HuH-7.5 (cell line): ENCODE data around the gene INTS7.
A peak's percentile ranks its signal among the peaks of the same experiment; 100 is the strongest.
"Not testable (repeated sequence)": the region's sequence is repeated elsewhere in the genome, so short reads cannot be mapped to it uniquely, and the experiment has no call there.

Experiments
- DNase-seq: peaks from one replicate; pipeline ENCODE4 v3.0.0; 2011; ENCODE audit warnings: low spot score

Gene INTS7

DNA sequence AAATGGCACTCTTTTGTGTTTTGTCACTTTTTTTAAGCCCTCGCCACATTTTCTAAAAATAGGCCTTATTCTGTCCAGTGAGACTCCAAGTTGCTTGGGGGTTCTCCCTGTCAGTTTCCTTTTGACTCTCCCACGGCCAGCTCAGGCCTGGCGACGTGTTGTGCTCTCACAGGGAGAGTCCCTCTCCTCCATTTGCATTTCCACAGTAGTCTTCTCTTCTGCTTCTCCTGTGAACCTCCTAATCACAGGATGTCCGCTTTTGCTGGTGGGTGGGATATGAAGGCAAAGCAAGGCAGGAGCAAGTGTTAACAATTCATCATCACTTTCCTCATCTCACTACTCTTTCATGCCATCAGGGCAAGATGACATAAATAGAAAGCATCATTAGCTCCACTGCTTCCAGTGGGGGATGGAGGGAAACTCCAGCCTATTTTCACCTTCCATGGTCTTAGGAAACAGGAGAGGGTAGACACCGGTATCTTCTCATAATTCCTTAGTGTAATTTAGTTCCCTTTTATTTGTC lies 99.8 kb downstream of the INTS7 start:
- DNase-seq: no peak

DNA sequence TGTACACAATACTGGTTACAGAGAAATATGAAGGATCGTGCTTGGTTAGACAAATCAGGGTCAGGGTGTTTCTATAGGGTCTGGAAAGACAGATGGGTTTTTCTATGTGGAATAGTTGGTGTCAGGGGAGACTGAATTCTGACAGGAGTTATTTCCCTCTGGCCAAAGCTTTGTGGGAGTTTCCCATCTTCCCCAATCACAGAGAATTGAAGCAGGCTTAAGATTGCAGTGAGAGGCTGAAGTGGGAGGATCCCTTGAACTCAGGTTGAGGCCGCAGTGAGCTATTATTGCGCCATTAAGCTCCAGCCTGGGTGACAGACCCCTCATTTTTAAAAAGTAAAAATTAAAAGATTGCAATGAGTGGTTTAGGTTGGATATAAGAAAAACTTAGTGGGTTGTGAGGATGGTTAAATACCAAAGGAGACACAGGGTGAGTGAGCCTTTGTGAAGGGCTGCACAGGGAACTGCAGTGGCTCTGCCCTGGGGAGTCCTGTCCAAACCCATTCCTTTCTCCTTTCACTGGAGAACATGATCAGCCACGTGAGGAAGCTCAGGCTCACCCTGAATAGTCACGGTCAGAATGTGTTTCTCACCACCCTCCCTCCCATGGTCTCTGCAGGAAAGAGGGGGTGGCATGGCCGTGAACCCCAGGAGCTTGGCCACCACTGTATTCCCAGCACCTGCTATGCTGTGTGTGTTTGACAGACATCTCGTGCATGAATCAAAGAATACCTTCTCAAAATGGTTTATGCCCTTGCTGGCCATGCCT lies 101.2 kb downstream of the INTS7 start:
- no peak for DNase-seq

DNA sequence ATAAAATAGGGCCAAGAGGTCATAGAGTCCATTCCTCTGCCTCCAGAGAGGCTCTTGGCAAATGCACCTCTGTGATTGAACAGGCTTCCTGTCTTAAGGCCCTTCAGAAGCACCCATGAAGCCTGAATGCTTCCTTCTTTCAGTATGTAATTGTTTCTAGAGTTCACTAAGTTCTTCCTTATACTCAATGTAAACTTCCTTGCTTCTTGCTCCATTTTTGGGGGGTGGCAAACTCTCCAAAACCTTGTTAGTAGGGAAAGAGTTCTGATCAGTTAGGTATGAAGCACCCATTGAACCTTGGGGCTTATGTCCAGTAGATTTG lies 102.5 kb downstream of the INTS7 start:
- no peak for DNase-seq

DNA sequence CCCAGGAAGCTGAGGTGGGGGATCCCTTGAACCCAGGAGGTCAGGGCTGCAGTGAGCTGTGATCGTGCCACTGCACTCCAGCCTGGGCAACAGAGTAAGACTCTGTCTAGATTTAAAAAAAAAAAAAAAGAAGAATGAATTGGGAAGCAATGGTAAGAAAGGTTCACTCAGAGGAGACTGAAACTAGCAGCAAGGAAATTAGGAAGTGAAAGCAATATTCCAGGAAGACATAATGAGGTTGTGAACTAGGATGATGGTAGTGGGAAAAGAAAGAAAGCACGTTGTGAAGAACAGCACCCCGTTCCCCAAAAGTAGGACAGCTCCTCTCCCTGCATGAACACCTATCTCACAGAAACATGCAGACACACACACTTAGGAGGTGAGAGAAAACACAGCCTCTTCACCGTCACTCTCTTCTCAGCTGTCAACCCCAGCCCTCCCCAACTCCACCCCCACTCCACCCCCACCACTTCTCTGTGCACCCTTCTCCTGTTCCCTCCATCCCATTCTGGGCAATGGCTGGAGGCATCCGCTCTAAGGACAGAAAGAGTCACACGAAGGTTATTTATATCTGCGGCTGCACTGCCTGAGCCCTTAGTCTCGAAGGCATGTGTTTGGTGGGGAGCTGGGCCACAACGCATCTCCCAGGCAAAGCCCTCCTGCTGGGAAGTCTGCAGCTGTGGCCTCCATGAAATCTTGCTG lies 103.0 kb downstream of the INTS7 start:
- no peak for DNase-seq

DNA sequence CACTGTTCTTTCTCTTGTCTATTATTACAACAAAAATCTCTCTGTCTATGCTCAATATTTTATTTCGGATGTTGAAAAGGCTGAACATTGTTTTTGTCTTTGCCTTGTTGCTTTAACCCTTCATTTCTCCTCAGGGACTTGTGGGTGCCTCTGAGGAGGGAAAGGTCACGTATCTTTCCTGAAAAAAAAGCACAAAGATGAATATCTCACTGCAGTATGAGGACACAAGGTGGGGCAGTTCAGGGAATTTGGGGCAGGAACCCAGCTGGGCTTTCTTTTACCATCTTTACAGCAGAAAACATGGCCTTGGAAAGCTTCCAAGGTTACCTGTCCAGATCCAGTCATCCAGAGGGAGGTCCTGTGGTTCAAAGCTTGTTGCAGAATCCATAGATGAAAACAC lies 105.7 kb downstream of the INTS7 start:
- no peak for DNase-seq

DNA sequence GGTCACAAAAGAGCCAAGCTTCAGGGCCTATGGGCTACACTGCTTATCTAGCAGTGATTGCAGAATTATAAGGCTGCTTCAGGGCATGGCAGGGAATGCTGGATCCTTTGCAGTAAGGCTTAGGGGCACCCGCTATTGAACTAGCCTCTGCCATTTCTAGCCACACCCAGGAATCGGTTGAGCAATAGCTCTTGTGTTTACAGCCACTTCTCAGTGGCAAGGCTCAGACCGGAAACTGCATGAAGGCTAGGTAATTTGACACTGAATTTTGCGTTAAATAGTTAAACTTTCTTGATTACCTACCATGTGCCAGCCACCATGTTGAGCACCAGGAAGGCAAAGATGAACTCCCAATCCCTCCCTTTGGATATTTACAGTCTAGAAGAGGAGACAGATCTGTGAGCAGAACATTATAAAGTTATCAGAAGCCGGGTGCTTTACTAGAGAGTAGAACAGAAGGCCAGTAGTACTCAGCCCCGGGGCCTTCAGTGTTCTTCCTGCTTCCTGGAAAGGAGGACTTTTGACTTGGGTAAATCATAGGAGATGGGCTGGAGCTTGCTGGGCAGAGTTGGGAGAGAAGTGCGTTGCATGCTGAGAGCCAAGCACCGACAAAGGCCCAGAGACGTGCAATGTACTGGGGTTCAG lies 106.2 kb downstream of the INTS7 start:
- DNase-seq: peak; percentile 45

DNA sequence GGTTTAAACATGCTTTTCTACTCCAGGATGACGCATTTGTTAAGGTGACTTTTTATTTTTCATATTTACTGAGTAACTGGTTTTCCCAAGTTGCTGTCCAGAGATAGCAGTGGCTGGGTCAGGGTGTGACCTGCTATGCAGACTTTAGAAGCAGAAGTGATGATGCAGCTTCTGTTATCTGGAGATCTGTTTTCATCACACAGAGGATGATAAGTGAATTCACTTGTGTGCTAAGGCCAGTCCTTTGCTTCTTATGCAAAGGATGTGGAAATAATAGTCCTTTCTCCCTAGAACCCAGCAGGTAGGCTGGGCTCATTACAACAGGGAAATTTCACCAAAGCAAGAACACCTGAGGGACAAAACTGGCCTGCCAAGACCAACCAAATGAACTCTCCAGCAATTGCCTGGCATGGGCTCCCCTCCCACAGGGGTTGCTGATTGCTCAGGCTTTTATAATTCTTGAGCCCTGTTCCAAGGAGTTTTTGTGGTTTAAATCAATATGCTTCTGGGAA lies 107.0 kb downstream of the INTS7 start:
- DNase-seq: no peak

DNA sequence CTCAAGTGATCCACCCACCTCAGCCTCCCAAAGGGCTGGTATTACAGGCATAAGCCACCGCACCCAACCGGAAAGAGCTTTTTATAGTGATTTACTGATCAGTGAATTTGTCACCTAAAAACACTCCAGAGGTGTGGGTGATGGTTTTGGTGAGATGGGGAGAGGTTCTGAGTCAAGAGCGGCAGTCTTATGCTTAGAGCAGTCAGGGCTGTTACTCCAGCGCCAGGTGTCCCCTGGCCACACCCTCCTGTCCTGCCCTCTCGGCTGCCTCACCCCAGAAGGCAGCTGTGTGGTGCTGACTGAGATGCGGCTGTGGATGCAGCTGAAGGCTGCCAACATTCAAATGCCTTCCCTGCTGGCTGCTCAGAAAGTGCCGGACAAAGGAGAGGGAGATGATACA lies 110.3 kb downstream of the INTS7 start:
- DNase-seq: no peak

DNA sequence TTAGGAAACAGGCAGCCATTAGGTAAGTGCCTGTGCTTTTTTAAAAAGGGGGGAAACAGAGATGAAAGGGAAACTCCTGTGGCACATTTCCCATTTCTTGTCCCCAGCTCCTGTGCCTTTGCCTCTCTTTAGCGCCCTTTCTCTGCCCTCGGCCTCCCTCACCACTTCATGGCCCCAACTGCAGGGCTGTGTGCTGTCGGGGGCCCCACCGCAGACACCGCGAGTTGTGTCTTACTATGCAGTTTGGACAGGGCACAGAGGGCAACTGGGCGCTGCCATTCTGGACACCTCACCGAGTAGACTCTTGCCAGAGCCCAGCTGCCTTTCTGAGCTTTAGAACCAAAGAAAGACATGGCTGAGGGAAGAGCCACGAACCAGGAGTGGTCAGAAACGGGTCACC lies 111.1 kb downstream of the INTS7 start:
- no peak for DNase-seq

DNA sequence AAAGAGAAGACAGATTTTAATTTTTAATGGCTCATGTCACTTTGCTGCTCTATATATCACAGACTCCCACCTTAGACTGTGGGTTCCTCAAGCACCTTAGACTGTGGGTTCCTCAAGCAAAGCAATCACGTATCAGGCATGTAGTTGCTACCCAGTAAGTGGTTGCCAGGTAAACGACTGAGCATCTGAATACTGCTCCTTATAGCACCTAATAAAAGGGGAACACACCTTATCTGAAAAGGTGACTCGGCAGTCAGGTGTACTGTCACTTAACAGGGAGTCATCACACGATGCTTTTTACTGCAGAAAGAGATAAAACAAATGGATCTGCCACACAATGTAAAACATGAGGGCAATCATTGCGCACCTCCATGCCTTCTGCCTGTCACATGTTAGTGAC lies 112.3 kb downstream of the INTS7 start:
- no peak for DNase-seq

DNA sequence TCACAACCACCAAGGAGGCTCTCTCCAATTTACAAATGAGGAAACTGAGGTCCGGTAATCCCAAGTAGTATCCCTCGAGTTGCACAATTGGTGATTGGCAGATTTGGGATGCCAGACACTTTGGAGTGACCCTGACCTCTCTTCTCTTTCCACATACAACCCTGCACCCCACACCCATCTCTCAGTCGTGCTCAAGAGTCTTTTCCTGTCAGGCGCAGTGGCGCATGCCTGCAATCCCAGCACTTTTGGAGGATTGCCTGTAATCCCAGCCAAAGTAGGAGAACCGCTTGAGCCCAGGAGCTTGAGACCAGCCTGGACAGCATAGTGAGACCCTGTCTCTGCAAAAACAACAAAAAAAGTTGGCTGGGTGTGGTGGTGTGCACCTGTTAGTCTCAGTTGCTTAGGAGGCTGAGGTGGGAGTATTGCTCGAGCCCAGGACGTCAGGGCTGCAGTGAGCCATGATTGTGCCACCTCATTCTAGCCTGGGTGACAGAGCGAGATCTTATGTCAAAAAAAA lies 113.7 kb downstream of the INTS7 start:
- DNase-seq: no peak

DNA sequence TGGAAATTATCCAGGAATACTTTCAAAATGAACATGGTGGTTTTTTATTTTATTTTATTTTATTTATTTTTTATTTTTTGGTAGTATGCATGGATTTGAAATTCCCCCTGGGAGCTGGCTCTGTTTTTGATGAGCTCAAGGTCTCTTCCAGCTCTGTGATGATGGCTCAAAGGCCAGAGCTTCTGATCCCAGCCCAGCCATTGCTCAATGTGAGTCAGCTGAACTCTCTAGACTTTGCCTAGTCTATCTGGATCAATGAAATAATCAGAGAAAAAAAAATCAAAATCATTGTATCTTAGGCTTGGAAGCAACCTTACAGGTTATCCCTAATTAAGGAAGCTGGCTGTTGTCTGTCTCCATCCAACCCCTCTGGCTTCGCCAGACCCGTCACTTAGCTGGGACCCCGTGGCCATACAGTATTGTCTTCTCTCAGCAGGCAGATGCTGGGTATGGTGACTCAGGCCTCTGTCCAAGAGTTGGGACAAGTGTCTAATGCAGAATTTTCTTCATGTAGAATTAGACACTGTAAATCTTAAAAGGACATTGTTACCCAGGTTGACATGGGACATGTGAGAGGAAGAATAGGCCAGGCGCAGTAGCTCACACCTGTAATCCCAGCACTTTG lies 114.6 kb downstream of the INTS7 start:
- no peak for DNase-seq

DNA sequence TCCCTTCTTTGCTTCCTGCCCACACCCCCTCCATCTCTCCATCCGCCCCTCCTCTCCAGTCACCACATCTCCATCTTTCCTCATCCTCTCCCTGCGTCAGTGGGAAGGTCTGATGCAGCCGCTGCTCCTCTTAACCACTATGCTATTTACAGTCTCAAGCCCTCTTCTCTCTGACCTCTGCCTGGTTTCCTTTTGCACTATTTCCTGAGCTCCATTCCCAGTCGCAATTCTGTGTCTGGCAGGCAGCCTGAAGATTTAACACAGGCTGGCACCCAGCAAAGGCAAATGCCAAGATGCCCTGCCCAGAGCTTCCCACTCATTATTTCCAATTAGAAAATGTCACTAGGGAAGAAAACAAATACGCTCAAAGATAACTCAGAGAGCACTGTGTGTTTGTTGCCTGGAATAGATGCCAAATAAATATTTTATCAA lies 115.2 kb downstream of the INTS7 start:
- DNase-seq: no peak

DNA sequence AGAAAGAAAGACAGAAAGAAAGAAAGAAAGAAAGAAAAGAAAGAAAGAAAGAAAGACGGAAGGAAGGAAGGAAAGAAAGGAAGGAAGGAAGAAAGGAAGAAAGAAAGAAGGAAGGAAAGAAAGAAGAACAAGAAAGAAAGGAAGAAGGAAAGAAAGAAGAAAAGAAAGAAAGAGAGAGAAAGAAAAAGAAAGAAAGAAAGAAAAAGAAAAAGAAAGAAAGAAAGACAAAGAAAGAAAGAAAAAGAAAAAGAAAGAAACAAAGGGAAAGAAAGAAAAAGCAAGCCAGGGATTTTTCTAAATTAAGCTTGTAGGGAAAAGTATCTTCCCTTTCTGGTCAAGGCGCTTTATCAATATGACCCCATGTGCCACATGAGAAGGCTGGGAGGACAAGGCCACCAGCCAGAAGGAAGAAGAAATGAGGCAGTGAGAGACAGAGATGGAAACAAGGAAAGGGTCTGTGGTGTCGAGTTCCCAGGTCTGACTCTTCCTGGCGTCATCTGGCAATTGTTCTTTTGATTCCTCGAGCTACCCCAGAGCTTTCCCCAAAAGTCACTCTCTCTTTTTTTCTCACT lies 116.4 kb downstream of the INTS7 start:
- DNase-seq: no peak

DNA sequence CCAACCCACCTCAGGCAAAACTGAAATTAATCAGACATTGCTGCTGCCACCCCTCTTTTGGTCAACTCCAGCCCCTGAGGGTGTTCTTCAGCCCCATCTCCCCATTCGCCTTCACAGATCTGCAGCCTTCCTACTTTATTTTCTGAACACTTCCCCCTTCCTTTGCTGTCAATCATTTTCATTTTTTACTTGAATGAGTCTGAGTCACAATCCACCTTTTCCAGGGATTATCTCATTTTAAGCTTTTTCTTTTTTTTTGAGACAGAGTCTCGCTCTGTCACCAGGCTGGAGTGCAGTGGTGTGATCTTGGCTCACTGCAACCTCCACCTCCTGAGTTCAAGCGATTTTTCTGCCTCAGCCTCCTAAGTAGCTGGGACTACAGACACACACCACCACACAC lies 118.9 kb downstream of the INTS7 start:
- not testable (repeated sequence) for DNase-seq

DNA sequence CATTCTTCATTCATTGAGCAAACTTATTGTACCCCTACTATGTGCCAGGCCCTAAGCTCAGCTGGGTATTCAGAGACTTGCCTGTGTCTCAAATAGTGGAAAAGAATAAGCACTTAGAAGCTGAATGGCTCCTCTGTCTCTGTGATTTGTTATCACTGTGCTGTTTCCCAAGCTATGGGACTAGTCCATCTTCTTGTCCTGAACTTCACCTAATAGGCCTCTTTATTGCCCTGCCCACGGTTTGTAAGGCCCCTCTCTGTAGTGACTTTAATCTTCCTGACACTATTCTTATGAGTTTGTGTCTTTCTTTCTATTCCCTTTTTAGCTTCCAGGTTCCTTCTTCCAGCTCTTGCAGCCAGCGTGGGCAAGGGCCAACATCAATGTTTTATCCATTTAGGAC lies 119.4 kb downstream of the INTS7 start:
- no peak for DNase-seq

DNA sequence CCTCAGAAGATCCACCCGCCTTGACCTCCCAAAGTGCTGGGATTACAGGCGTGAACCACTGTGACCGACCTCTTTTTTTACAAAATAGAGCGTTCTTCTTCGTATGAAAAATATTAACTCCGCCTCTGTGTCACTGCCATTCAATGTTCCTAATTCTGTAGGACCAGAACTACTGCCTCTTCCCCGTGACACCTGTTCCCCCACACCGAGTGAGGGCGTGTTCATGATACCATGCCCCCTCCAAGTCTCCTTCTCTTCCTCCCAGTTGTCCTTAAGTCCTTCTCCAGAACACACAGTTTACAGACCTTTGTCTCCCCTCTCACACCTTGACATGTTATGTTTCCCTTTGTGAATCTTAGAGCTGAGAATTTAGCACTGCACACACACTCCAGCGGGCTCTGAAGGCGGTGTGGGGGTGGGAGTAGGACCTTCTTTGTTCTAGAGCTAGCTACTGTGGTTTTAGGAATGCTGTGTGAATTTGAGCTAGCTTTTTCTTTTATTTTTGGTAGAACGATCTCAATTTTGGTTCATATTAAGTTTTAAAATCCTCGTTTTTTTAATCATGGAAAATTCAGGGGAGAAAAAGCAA lies 122.4 kb downstream of the INTS7 start:
- no peak for DNase-seq

DNA sequence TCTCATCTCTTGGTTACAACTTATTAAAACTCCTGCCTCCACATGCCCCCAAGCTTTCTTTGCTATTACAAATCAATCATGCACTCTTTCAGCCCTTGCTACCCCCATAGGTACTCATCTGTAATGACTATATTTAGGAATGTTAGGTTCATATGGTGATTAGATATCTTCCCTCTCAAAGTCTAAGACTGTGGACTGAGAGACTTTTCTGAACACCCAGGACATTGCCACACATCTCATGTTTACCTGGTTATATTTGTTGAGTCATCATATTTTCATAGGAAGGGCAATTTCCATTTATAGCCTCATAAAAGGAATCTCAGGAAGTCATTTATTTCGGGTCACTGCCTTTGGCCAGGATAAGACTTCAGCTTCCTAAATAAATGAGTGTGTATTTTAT lies 123.3 kb downstream of the INTS7 start:
- DNase-seq: no peak

DNA sequence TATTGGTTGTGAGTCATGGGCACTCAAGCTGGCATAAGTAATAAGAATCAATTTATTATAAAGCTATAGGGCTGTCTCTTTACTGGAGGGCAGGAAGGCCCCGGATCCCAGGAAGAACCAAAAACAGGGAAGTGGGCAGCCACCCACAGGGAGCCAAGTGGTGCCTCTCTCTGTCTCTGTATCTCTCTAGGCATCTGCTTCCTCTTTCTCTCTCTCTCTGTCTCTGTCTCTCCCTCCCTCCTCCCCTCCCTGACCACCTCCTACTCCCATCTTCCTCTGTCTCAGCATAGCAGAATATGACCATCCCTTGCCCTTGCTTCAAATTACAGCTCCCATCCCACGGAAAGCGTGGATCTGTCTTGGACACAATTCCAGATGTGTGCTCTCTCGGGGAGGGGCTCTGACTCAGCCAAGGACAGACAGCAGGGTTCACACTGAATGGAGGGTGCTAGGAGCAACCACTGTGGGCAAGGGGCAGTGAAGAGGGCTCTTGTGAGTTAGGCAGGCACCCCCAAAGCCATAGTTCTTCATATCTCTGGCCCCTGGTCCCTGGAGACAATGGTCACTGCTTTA lies 124.4 kb downstream of the INTS7 start:
- DNase-seq: no peak

DNA sequence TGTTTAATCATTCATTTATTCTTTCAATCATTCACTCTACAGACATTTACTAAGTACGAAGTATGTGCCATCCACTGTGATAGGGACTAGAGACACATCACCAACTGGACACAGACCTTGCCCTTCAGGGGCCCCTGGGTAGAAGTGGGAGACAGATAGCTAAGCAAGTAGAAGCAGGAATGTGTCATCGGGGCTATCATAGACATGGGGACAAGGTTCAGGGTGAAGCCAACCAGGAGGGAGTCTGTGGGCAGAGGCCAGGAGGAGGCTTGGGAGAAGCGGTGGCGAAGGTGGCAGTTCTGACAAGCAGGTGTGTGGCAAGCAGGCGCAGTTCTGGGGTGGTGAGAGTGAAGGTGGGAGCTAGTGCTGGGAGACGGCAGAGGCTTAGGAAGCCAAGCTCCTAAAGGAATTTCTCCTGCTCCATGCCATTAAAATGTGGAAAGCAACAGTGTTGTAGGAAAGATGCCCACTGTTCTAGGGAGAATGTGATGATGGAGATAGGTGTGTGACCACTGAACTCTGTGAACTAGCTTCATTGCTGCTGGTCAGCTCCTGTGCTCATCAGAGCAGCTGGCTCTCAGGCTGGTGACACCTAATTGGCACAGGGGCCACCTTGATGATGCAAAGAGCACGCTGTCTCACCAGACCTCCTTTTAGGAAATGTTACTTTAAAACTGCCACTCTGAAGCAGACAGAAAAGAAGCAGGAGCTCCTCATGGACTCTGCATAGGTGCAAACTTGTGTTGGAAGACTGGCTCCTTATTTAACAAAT lies 125.1 kb downstream of the INTS7 start:
- no peak for DNase-seq
